SKM-1 (cell line): ENCODE results near the gene CTDNEP1.
"Not testable (repeated sequence)": the region's sequence is repeated elsewhere in the genome, so short reads cannot be mapped to it uniquely, and the experiment has no call there.

Source experiments
- DNase-seq: peaks from one replicate; lab custom pipeline; 2025; ENCODE audit not compliant: unreplicated experiment; lab: John Stamatoyannopoulos, UW

CTDNEP1 gene

DNA sequence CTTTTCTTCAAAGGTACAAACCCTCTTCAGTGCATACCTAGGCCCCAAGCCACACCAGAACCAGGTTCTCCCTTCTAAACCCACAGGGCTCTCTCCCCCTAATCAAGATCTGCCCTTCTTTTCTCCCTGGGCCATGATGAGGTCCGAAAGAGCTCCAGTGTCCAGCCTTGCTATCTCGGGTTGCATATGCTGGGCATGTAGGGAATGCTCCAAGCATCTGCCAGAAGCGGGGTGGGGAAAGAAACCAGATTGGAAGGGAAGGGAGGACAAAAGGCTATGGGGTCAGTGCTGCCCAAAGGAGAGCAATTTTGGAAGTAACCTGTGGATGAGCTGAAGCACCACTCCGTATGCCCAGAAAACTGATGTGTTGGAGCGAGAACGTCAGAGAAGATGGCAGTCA lies 2.3 kb downstream of the CTDNEP1 start:
- no peak for DNase-seq

DNA sequence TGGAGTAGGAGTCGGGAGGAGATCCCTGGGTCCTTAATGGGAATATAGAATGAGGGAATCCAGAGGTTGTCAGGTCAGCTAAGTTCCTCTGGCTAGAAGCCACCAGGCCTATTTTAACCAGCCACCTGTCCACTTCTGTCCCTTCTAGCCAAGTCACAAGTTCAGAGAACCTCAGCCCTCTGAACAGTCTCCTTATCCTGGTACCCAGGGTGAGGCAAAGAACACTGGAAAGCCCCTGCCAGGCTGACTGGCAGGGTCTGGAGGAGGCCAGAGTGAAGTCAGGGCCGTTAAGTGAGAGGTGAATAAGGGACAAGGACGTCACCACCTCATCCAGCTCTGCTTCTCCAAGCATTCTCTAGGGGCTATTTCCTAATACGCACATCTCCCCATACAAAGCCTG lies 2.7 kb downstream of the CTDNEP1 start:
- no peak for DNase-seq

GRCh38 chr17:7246779-7247178 lies 4.8 kb downstream of the CTDNEP1 start:
- DNase-seq, result no peak

DNA sequence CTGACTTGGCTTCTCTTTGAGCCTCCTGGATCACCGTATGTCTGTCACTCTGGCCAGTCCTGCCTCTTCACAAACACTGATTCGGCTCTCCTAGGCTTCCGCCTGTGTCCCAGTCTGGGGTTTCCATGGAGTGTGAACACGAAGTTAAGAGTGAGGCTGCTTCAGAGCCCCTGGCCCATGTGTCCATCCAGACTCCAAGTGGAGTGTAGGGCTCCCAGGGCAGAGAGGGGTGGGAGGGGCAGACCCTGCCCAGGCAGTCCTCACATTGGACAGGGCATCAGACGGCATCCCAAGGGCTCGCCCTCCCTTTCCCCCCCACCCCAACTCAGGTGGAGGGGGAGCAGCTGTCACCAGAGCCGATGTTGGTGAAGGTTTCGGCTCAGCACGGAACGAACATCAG lies 7.7 kb downstream of the CTDNEP1 start:
- DNase-seq, result not testable (repeated sequence)

- DNase-seq, result no peak
These were observed 8.1 kb downstream of the CTDNEP1 start for GRCh38 chr17:7243453-7243729.

- DNase-seq, result peak; percentile 78
These were observed 8.6 kb downstream of the CTDNEP1 start for GRCh38 chr17:7242717-7243452.

- DNase-seq, result peak; percentile 51
These were observed 9.5 kb downstream of the CTDNEP1 start, which contains the start of gene GABARAP for GRCh38 chr17:7241783-7242716. Gene GABARAP, minus strand, starts transcription at chr17:7242449. Its CDS starts 119 bp downstream, at chr17:7242330.

- no peak for DNase-seq
These were observed 10.3 kb downstream of the CTDNEP1 start for GRCh38 chr17:7241090-7241733.

DNA sequence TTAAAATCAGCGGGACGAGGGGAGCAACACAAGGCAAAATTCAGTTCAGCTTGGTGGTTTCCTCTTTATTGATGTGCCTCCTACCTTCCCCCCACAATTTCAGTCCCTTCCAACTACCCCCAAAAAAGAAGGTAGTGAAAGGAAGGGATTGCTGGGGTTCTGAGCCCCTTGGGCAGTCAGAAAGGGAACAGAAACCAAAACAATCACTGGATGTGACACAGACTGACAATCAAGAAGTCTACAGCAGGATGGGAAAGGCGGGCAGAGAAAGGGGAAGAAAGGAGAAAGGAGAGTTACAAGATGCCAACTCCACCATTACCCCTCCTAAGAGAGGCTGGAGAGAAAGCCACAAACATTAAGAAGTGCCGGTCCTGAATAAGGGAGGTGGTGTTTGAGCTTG lies 11.2 kb downstream of the CTDNEP1 start:
- DNase-seq, result no peak

GRCh38 chr17:7239091-7240027 lies 12.2 kb downstream of the CTDNEP1 start, which contains the start of gene PHF23:
Gene PHF23, minus strand, starts transcription at chr17:7239457. Its CDS starts 178 bp downstream, at chr17:7239279.
- peak; percentile 84 for DNase-seq

DNA sequence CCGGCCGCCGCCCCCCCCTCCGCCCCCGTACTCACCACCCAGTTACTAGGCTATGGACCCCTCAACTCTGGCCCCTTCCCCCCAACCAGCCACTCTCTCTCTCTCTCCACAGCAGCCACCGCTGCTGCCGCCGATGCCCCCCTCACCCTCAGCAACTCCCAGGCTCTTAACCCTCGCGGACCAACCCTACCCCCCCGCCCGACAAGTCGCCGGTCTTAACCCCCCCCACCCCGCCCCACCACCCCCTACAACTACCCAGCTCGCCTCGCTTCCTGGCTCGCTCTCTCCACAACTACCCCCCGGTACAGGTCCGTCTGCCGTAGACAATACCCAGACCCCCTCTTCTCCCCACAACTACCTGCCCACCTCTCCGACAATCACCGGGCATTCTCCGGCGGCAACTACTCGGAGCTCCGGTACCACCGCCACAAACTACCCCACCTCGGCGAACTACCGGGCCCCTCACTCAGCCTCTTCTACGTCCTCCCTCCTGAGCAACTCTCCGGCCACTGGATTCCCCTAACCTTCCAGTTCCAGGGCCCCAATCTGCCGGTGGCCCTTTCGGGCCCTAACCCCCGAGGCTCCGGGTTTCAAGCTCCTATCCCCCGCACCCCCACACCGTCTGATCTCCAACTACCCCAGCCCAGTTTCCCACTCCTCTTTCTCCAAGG lies 13.0 kb downstream of the CTDNEP1 start:
- no peak for DNase-seq

DNA sequence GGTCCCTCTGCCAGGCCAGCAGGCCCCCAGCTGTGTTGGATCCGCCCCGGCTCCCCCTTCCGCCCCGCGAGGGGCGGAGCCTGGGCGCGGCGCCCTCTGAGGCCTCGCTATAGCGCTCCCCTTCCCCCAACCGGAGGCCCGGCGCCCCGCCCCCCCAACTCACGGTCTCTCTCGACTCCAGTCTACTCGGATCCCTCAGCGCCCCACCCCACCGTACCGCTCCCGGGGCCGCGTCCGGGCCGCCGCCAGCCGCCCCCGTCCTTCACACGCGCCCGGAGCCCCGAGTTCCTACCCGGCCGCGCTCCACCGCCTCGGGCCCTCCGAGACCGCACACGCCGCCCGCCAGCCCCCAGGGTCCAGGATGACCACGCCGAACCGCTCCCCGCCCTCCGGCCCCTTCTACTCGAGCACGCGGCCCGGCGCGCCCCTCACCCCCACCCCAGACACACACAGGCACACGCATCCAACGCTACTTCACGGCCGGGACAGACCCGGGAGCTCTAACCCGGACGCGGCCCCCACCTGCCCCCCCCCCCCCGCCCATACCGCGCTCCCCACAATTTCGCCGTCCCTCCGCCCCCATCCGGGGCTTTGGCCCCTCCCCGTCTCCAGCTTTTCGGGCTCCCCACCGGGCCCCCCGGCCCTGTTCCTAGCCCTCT lies 13.6 kb downstream of the CTDNEP1 start:
- DNase-seq, result peak; percentile 7

DNA sequence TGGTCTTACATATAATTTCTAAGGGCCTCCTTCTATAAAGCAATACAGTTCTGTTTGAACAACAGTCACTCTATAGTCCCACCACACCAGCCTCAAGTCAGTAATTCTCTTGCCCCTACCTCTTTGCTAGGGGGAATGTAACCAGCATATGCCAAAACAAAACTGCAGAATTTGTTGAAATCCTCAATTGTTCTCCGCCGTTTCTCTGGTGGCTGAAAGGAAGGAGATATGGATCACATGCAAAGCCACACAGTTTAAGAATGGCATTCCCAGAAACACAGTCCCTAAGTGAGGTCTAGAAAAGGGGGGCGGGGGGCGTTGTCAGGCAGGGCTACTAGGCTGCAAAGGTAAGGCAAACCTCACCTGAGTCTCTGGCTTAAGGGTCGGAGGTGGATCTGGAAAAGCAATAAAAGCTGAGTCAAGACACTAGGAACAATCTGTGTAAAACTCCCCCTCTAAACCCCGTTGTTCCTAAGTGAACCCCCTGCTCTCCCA lies 14.2 kb downstream of the CTDNEP1 start:
- no peak for DNase-seq

GRCh38 chr17:7236808-7237207 lies 14.7 kb downstream of the CTDNEP1 start:
- no peak for DNase-seq

GRCh38 chr17:7235693-7236665 lies 15.6 kb downstream of the CTDNEP1 start:
- no peak for DNase-seq

DNA sequence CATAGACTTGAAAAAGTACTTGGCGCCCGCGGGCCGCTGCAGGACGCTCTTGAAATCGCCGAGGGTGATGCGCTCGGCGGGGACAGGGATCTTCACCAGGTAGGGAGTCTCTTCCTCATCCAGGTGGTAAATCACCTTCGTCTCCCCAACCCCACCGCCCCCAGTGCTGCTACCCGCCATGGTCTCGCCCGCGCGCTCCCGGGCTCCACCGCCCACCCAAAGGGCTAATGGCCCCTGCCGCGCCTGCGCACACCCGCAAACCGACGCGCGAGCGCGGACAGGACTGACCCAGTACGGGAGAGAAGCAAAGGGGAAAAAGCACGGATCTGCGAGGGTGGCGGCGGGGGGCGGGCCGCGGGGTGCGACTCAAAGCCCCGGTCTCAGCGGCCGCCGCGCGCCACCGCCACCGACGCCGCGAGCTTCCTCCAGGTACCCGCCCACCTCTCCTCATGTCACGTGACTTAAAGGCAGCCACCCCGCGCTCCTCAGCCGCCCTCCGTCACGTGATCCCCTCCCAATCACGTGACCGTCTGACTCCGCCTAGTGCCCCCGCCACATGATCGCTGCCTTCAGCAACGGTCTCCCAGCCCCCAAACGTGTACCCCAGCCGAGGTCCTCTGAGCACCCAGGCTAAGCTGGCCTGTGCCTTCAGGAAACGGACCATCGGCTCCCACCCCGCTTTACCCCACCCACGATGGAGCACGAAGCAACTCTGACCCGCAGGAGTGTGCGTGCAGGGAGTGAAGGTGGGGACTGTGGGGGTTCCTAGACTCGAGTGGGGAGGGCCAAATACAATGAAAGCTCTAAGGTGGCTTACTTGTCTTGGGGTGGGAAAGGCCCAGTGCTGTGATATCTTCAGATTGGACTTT lies 17.2 kb downstream of the CTDNEP1 start, which contains the start of gene DVL2:
Gene DVL2 (minus strand): TSS at position 435 of the 869 bp plus-strand sequence. CDS start 255 bp downstream, at position 180.
- peak; percentile 38 for DNase-seq

- DNase-seq, result no peak
These were observed 17.8 kb downstream of the CTDNEP1 start for GRCh38 chr17:7233701-7234082.
